ENCODE results near the gene LRRIQ4. TPM values are rescaled to one million over a fixed set of nuclear protein-coding genes. Genes with fewer than 3 reads are reported as not detected.

LRRIQ4 gene
- total and polyA plus RNA-seq, 4 donors, result 0.19 to 0.28 (median 0.23) TPM

GRCh38 chr3:169774186-169774585, 38.5 kb upstream of the LRRIQ4 start:
- Histone ChIP-seq H3K9me3 (ENCODE audit: control insufficient read depth, insufficient read depth, low read length) (no peaks in the 10 kb centered on the region), H3K4me1 (ENCODE audit: control insufficient read depth, insufficient read depth, low read length) (peaks cover 3% of the 10 kb centered on the region), H3K4me3 (ENCODE audit: low read depth, low read length) (peak overlapping the region; percentile 100), H3K27ac (ENCODE audit: low read depth, low read length) (no peak overlapping the region), H3K36me3 (ENCODE audit: control insufficient read depth, insufficient read depth, low read length) (peaks cover 14% of the 10 kb centered on the region), H3K27me3 (ENCODE audit: control insufficient read depth, insufficient read depth, low read length) (no peaks in the 10 kb centered on the region)
- DNase-seq (ENCODE audit: low read depth in 4 of 6, low spot score in 6 of 6), result no peak
- 93% methylated on average over 2 of the region's 5 CpGs for WGBS (ENCODE audit: insufficient coverage)

- Histone ChIP-seq H3K27me3 (ENCODE audit: control insufficient read depth, insufficient read depth, low read length) (no peaks in the 10 kb centered on the region), H3K4me3 (ENCODE audit: low read depth, low read length) (no peak overlapping the region), H3K27ac (ENCODE audit: low read depth, low read length) (no peak overlapping the region), H3K4me1 (ENCODE audit: control insufficient read depth, insufficient read depth, low read length) (peaks cover 3% of the 10 kb centered on the region), H3K36me3 (ENCODE audit: control insufficient read depth, insufficient read depth, low read length) (peaks cover 25% of the 10 kb centered on the region), H3K9me3 (ENCODE audit: control insufficient read depth, insufficient read depth, low read length) (no peaks in the 10 kb centered on the region)
- DNase-seq (ENCODE audit: low read depth in 4 of 6, low spot score in 6 of 6), result no peak
- WGBS (ENCODE audit: insufficient coverage), result 74% methylated on average over 4 of the region's 4 CpGs
Measured at GRCh38 chr3:169777822-169778221, 34.8 kb upstream of the LRRIQ4 start.

- Histone ChIP-seq H3K27me3 (ENCODE audit: control insufficient read depth, insufficient read depth, low read length) (no peaks in the 10 kb centered on the region), H3K4me1 (ENCODE audit: control insufficient read depth, insufficient read depth, low read length) (no peaks in the 10 kb centered on the region), H3K4me3 (ENCODE audit: low read depth, low read length) (no peak overlapping the region), H3K9me3 (ENCODE audit: control insufficient read depth, insufficient read depth, low read length) (no peaks in the 10 kb centered on the region), H3K27ac (ENCODE audit: low read depth, low read length) (no peak overlapping the region), H3K36me3 (ENCODE audit: control insufficient read depth, insufficient read depth, low read length) (peaks cover 23% of the 10 kb centered on the region)
- 75% methylated on average over 1 of the region's 2 CpGs for WGBS (ENCODE audit: insufficient coverage)
- DNase-seq (ENCODE audit: low read depth in 4 of 6, low spot score in 6 of 6), result no peak
Measured at GRCh38 chr3:169780742-169781141, 31.9 kb upstream of the LRRIQ4 start.

DNA sequence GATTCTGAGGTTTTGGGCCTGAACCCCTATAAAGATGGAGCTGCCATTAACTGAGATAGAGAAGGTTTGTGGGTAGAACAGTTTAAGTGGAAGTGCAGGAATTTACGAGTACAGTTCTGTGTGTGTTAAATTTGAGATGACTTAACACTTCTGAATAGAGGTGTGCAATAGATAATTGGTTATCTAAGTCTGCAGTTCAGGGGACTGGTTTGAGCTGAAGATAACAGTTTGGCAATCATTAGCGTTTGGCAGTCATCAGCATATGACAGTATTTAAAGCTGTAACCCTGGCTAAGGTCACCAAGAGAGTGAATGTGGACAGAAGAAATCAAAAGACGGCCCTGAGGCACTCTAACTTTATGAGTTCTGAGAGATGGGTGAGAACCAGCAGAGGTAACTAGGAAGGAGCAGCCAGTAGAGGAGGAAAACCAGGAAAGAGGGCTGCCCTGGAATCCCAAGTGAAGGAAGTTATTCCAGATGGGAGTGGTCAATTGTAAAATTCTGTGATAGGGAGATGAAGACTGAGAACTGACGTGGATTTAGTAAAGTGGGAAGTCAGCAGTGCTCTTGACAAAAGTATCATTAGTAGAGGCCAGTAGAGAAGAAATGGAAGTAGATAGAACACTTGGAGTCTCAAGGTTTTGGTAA, 31.3 kb upstream of the LRRIQ4 start:
- WGBS (ENCODE audit: insufficient coverage), result 95% methylated on average over 4 of the region's 4 CpGs
- H3K36me3 ChIP-seq (ENCODE audit: control insufficient read depth, insufficient read depth, low read length), result peaks cover 23% of the 10 kb centered on the region

DNA sequence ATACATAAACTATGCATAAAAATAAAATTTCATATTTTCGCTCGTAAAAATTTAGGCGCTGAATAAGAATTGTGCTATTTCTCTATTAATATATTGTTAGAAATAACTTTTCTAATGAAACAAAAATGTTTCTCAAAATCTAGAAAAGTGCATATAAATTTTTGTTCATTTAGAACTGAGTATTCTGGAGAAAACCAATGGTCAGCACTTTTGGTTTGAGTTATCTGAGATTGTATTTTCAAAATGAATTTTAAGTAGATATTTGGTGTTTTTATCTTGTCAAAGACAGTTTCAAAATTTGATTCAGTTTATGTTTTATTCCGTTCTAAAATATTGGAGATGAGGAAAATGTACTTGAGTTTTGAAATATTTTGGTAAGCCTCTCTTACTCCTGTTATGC, 25.6 kb upstream of the LRRIQ4 start:
- Histone ChIP-seq H3K4me1 (ENCODE audit: control insufficient read depth, insufficient read depth, low read length) (no peaks in the 10 kb centered on the region), H3K4me3 (ENCODE audit: low read depth, low read length) (no peak overlapping the region), H3K36me3 (ENCODE audit: control insufficient read depth, insufficient read depth, low read length) (peaks cover 4% of the 10 kb centered on the region), H3K9me3 (ENCODE audit: control insufficient read depth, insufficient read depth, low read length) (no peaks in the 10 kb centered on the region), H3K27me3 (ENCODE audit: control insufficient read depth, insufficient read depth, low read length) (no peaks in the 10 kb centered on the region), H3K27ac (ENCODE audit: low read depth, low read length) (no peak overlapping the region)
- WGBS (ENCODE audit: insufficient coverage), result no CpG with 5 or more reads among the region's 4 CpGs
- no peak for DNase-seq (ENCODE audit: low read depth in 4 of 6, low spot score in 6 of 6)

More for the DNA sequence above, 31.3 kb upstream of the LRRIQ4 start:
- Histone ChIP-seq H3K27ac (ENCODE audit: low read depth, low read length) (no peak overlapping the region), H3K9me3 (ENCODE audit: control insufficient read depth, insufficient read depth, low read length) (no peaks in the 10 kb centered on the region), H3K4me3 (ENCODE audit: low read depth, low read length) (no peak overlapping the region), H3K27me3 (ENCODE audit: control insufficient read depth, insufficient read depth, low read length) (no peaks in the 10 kb centered on the region), H3K4me1 (ENCODE audit: control insufficient read depth, insufficient read depth, low read length) (no peaks in the 10 kb centered on the region)
- no peak for DNase-seq (ENCODE audit: low read depth in 4 of 6, low spot score in 6 of 6)

DNA sequence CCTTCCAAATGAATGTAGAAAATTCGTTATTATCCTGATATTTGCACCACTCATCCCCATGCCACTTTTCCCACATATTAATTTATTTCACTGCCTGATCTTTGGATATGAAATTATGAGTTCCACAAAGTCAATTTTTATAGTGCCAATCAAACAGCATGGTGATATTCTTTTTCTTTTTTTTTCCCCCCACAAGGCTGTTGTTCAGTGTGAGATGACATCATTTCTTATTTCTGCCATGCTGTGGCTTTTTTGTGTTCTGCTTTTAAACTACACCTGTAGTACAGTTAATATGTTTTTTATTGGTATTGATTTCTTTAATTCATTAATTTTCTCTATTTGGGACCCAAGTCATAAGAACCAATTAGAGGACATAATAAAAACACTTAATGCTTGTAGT, 24.9 kb upstream of the LRRIQ4 start:
- DNase-seq (ENCODE audit: low read depth in 4 of 6, low spot score in 6 of 6), result no peak
- Histone ChIP-seq H3K27me3 (ENCODE audit: control insufficient read depth, insufficient read depth, low read length) (no peaks in the 10 kb centered on the region), H3K4me1 (ENCODE audit: control insufficient read depth, insufficient read depth, low read length) (no peaks in the 10 kb centered on the region), H3K4me3 (ENCODE audit: low read depth, low read length) (no peak overlapping the region), H3K27ac (ENCODE audit: low read depth, low read length) (no peak overlapping the region), H3K9me3 (ENCODE audit: control insufficient read depth, insufficient read depth, low read length) (no peaks in the 10 kb centered on the region), H3K36me3 (ENCODE audit: control insufficient read depth, insufficient read depth, low read length) (peaks cover 4% of the 10 kb centered on the region)
- WGBS (ENCODE audit: insufficient coverage), result no CpG with 5 or more reads among the region's 1 CpG

- Histone ChIP-seq H3K4me1 (ENCODE audit: control insufficient read depth, insufficient read depth, low read length) (no peaks in the 10 kb centered on the region), H3K36me3 (ENCODE audit: control insufficient read depth, insufficient read depth, low read length) (peaks cover 4% of the 10 kb centered on the region), H3K9me3 (ENCODE audit: control insufficient read depth, insufficient read depth, low read length) (no peaks in the 10 kb centered on the region), H3K27me3 (ENCODE audit: control insufficient read depth, insufficient read depth, low read length) (no peaks in the 10 kb centered on the region), H3K27ac (ENCODE audit: low read depth, low read length) (no peak overlapping the region), H3K4me3 (ENCODE audit: low read depth, low read length) (no peak overlapping the region)
- no peak for DNase-seq (ENCODE audit: low read depth in 4 of 6, low spot score in 6 of 6)
Measured at GRCh38 chr3:169790219-169790618, 22.5 kb upstream of the LRRIQ4 start.

GRCh38 chr3:169790687-169791429, 21.8 kb upstream of the LRRIQ4 start:
- H3K27ac ChIP-seq (ENCODE audit: low read depth, low read length), result no peak overlapping the region
- H3K9me3 ChIP-seq (ENCODE audit: control insufficient read depth, insufficient read depth, low read length), result no peaks in the 10 kb centered on the region
- H3K27me3 ChIP-seq (ENCODE audit: control insufficient read depth, insufficient read depth, low read length), result no peaks in the 10 kb centered on the region
- DNase-seq (ENCODE audit: low read depth in 4 of 6, low spot score in 6 of 6), result no peak
- H3K36me3 ChIP-seq (ENCODE audit: control insufficient read depth, insufficient read depth, low read length), result peaks cover 4% of the 10 kb centered on the region
- WGBS (ENCODE audit: insufficient coverage), result 93% methylated on average over 2 of the region's 4 CpGs
- no peaks in the 10 kb centered on the region for H3K4me1 ChIP-seq (ENCODE audit: control insufficient read depth, insufficient read depth, low read length)
- H3K4me3 ChIP-seq (ENCODE audit: low read depth, low read length), result no peak overlapping the region

DNA sequence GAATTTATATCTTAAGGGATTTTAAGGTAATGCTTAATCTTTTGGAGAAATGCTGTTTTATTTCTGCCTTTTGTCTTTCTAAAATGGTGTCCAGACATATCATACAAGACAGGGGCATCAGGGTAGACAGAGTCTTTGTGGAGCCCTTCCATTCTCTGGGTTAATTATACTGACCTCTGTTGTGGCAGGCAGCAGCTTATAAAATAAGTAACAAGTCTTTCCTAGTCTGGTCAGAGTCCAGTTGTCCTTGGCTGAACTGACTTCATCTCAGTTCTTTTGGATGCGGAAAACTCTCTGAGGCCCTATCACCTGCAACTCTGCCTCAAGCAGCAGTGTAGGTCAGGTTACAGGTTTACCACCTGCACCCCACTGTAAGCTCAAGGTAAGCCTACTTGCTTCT, 20.3 kb upstream of the LRRIQ4 start:
- no peaks in the 10 kb centered on the region for H3K27me3 ChIP-seq (ENCODE audit: control insufficient read depth, insufficient read depth, low read length)

DNA sequence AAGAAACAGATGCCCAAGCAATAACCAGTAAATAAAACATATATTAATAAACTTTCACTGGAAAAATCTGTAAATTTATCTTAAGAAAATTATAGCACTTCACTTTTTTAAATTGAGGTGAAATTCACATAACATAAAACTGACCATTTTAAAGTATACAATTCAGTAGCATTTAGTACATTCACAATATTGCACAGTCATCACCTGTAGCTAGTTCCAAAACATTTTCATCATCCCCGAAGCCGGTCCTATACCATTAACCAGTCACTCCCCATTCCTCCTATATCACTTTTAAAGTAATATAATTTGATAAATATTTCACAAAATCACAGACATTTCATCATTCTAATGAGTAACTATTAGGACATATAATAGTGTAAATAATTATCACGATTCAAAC, 8.0 kb upstream of the LRRIQ4 start:
- H3K27ac ChIP-seq (ENCODE audit: low read depth, low read length), result no peak overlapping the region
- H3K27me3 ChIP-seq (ENCODE audit: control insufficient read depth, insufficient read depth, low read length), result no peaks in the 10 kb centered on the region
- no peaks in the 10 kb centered on the region for H3K4me1 ChIP-seq (ENCODE audit: control insufficient read depth, insufficient read depth, low read length)
- no CpG with 5 or more reads among the region's 3 CpGs for WGBS (ENCODE audit: insufficient coverage)
- H3K4me3 ChIP-seq (ENCODE audit: low read depth, low read length), result no peak overlapping the region
- no peak for DNase-seq (ENCODE audit: low read depth in 4 of 6, low spot score in 6 of 6)
- H3K9me3 ChIP-seq (ENCODE audit: control insufficient read depth, insufficient read depth, low read length), result no peaks in the 10 kb centered on the region
- H3K36me3 ChIP-seq (ENCODE audit: control insufficient read depth, insufficient read depth, low read length), result peaks cover 9% of the 10 kb centered on the region

More for the DNA sequence above, 20.3 kb upstream of the LRRIQ4 start:
- DNase-seq (ENCODE audit: low read depth in 4 of 6, low spot score in 6 of 6), result no peak
- Histone ChIP-seq H3K27ac (ENCODE audit: low read depth, low read length) (no peak overlapping the region), H3K4me3 (ENCODE audit: low read depth, low read length) (no peak overlapping the region), H3K9me3 (ENCODE audit: control insufficient read depth, insufficient read depth, low read length) (no peaks in the 10 kb centered on the region), H3K36me3 (ENCODE audit: control insufficient read depth, insufficient read depth, low read length) (peaks cover 4% of the 10 kb centered on the region), H3K4me1 (ENCODE audit: control insufficient read depth, insufficient read depth, low read length) (no peaks in the 10 kb centered on the region)
- 92% methylated on average over 1 of the region's 1 CpG for WGBS (ENCODE audit: insufficient coverage)

Data from spinal cord (tissue), 10 donors.